ENCODE data around the gene PKD1L1.
"Not testable (repeated sequence)": the region's sequence is repeated elsewhere in the genome, so short reads cannot be mapped to it uniquely, and the experiment has no call there.

The PKD1L1 gene

DNA sequence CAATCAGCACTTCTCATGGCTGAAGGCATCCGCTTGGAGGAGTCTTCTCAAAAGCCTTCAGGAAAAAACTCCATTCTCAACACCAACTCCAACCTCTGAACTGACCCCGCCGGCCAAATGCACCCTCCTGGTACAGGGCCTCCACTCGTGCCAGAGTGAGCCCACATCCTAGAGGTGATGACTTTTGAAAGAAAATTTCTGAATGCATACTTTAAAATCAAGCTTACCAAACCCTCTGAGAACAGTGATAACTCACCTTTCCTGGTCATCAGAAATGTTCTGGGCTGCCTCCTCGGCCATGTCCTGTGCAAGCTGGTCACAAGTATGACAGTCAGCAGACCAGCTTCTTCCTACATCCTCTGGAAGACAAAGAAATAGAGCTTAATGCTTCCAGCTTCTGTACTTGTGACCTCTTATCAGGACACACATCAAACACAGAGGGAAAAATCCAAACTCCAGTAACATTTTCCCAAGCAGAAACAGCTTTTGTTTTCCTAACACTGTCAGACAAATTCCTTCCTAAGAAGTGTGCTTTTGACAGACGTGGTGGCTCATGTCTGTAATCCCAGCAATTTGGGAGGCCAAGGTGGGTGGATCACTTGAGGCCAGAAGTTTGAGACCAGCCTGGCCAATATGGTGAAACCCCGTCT, at the start of gene PKD1L1:
TSS of gene PKD1L1 (minus strand) at position 326 of the 650 bp plus-strand sequence. CDS start at position 300, 26 bp downstream.
- H3K27ac ChIP-seq: no peak within 1 kb of the TSS
- DNase-seq (ENCODE audit: low read depth, low spot score): no peak

DNA sequence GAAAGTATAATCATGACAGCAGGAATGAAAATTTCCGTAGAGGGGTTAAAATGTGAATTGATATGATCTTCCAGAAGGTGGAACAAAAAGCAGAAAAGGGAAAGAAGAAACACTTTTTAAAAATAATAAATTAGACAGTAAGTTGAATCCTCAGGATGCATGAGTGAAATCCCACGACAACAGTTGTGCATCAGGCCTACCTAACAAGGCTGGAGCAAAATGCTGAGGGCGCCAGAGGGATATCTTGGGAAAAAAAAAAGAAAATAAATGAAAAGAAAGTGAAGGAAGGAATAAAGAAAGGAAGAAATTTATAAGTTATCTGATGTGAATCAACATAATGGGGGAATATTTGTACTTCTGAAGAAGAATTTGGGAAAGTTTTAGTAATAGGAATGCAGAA, 44.2 kb upstream of the PKD1L1 start:
- H3K27ac ChIP-seq: peak overlapping the region; percentile 63
- DNase-seq (ENCODE audit: low read depth, low spot score): no peak

- peak overlapping the region; percentile 63 for H3K27ac ChIP-seq
- no peak for DNase-seq (ENCODE audit: low read depth, low spot score)
Observed at GRCh38 chr7:47991741-47992311, 43.6 kb upstream of the PKD1L1 start.

- peak overlapping the region; percentile 63 for H3K27ac ChIP-seq
- no peak for DNase-seq (ENCODE audit: low read depth, low spot score)
Observed at GRCh38 chr7:47991270-47991669, 43.0 kb upstream of the PKD1L1 start.

DNA sequence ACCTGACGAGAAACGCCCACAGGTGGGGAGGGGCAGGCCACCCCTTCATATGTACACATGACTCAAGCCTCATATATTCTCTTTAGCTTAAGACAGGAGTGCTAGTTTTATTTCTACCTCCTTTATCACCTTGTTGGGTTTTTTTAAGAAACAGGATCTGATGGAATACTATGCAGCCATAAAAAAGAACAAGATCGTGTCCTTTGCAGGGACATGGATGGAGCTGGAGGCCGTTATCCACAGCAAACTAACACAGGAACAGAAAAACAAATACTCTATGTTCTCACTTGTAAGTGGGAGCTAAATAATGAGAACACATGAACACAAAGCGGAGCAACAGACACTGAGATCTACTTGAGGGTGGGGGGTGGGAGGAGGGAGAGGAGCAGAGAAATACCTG, 42.3 kb upstream of the PKD1L1 start:
- peak overlapping the region; percentile 60 for H3K27ac ChIP-seq
- no peak for DNase-seq (ENCODE audit: low read depth, low spot score)

DNA sequence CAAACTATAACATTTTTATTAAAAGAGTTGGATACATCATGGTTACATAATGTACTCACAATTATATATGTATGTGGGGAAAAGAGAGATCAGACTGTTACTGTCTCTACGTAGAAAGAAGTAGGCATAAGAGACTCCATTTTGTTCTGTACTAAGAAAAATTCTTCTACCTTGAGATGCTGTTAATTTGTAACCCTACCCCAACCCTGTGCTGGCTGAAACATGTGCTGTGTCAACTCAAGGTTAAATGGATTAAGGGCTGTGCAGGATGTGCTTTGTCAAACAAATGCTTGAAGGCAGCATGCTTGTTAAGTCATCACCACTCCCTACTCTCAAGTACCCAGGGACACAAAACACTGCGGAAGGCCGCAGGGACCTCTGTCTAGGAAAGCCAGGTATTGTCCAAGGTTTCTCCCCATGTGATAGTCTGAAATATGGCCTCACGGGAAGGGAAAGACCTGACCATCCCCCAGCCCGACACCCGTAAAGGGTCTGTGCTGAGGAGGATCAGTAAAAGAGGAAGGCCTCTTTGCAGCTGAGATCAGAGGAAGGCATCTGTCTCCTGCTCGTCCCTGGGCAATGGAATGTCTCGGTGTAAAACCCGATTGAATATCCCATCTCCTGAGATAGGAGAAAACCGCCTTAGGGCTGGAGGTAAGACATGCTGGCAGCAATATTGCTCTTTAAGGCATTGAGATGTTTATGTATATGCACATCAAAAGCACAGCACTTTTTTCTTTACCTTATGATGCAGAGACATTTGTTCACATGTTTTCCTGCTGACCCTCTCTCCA, 41.5 kb upstream of the PKD1L1 start:
- H3K27ac ChIP-seq: peak overlapping the region; percentile 60
- DNase-seq (ENCODE audit: low read depth, low spot score): not testable (repeated sequence)

- DNase-seq (ENCODE audit: low read depth, low spot score): no peak
- peak overlapping the region; percentile 60 for H3K27ac ChIP-seq
Observed at GRCh38 chr7:47988496-47989386, 40.5 kb upstream of the PKD1L1 start.

DNA sequence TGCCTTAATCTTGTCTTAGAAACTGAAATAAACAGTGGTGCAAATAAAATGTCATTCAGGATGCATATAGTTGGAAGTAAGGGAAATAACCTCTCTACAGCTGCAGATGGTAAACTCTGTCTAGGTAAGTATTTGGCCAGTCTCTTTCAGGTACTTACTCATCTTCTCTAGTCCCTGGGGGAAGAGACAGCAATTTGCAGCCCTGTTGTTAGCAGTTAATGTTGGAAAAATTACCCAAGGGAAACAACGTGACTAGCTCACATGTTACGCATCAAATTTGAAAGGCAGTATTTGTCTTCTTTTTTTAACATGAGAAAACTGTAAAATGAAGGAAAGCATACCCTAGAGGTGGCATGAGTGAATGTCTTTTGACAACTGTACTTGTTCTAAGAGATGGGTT, 34.3 kb upstream of the PKD1L1 start:
- DNase-seq (ENCODE audit: low read depth, low spot score): no peak
- H3K27ac ChIP-seq: peak overlapping the region; percentile 9

DNA sequence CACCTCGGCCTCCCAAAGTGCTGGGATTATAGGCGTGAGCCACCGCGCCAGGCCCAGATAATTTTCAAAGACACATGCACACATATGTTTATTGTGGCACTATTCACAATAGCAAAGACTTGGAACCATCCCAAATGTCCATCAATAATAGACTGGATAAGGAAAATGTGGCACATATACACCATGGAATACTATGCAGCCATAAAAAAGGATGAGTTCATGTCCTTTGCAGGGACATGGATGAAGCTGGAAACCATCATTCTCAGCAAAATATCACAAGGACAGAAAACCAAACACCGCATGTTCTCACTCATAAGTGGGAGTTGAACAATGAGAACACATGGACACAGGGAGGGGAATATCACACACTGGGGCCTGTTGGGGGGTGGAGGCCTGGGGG, 32.4 kb upstream of the PKD1L1 start:
- not testable (repeated sequence) for H3K27ac ChIP-seq; DNase-seq (ENCODE audit: low read depth, low spot score)

DNA sequence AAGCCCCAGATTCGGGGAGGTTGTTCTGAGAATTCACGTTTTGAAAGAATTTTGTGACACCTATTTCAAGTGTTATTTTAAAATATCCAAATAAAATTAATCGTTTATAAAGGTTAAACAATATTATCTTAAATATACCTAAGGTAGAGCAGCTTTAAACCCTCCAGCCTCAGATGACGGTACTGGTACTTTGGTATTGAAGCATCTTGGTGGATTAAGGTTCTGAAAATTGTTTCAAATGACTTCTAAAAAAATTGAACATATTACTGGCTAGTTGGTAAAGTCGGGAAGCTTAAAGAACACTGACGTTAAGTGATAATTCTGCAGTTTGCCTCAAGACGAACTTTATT, 31.5 kb upstream of the PKD1L1 start:
- peak overlapping the region; percentile 79 for H3K27ac ChIP-seq

DNA sequence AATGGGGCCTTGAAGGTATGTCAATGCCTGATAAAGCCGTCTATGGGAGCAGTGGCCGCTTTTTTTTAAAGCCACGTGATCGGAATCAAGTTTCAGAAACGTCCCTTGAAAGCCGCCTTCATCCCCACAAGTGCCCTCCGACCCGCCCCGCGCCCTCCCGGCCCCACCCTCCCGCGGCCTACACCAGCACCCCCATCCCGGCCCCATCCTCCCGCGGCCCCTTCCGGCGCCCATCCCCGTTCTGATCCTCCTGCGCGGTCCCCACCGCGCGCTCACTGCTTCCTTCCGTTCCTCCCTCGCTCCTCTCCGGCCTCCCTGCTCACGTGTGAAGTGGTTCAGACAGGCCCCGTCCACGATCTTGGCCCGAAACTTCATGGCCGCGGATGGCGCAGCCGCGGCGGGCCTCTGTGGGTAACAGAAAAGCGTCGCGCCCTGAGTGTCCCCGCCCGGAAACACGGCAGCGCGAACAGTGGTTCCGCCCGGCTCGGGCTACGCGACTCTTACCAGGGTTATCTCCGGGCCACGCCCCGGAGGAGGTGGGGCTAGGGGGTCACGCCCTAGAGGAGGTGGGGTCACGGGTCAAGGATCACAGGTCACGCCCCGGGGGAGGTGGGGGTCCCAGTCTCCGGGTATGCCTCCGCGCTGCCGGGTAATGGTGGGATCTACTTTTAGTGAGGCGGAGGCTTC, 31.0 kb upstream of the PKD1L1 start, which contains the start of gene HUS1:
TSS of gene HUS1 (minus strand) at position 471 of the 687 bp plus-strand sequence. CDS start at position 375, 96 bp downstream.
- DNase-seq (ENCODE audit: low read depth, low spot score): peak; percentile 12

More for the DNA sequence above, 31.5 kb upstream of the PKD1L1 start:
- no peak for DNase-seq (ENCODE audit: low read depth, low spot score)

GRCh38 chr7:47978790-47979144, 30.5 kb upstream of the PKD1L1 start:
- H3K27ac ChIP-seq: peak overlapping the region; percentile 79
- DNase-seq (ENCODE audit: low read depth, low spot score): no peak

More for the DNA sequence above, 31.0 kb upstream of the PKD1L1 start, which contains the start of gene HUS1:
- H3K27ac ChIP-seq: peak within 1 kb of the TSS; percentile 79

- no peak for DNase-seq (ENCODE audit: low read depth, low spot score)
- no peak overlapping the region for H3K27ac ChIP-seq
Observed at GRCh38 chr7:47973739-47974138, 25.5 kb upstream of the PKD1L1 start.

DNA sequence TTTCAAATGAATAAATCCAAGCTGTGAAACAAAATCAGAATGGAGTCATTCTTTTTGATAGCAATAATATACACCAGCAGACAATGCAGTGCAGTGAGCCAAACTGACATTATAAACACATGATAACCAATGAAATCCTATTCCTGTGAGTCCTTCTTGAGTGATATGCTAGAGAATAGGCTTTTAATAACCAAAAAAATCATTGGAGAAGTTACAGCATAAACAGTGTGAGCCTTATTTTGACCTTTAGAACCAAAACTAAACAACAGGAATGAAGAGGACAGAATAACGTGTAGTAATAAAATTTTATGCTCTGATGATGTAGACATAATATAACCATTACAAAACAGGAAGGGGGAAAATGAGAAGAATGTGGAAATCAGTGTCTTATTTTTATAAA, 22.5 kb upstream of the PKD1L1 start:
- H3K27ac ChIP-seq: no peak overlapping the region
- DNase-seq (ENCODE audit: low read depth, low spot score): no peak

- H3K27ac ChIP-seq: no peak overlapping the region
- no peak for DNase-seq (ENCODE audit: low read depth, low spot score)
Observed at GRCh38 chr7:47968847-47969774, 20.8 kb upstream of the PKD1L1 start.

- no peak for DNase-seq (ENCODE audit: low read depth, low spot score)
- H3K27ac ChIP-seq: no peak overlapping the region
Observed at GRCh38 chr7:47967708-47968107, 19.4 kb upstream of the PKD1L1 start.

- no peak overlapping the region for H3K27ac ChIP-seq
- DNase-seq (ENCODE audit: low read depth, low spot score): no peak
Observed at GRCh38 chr7:47967123-47967522, 18.9 kb upstream of the PKD1L1 start.

DNA sequence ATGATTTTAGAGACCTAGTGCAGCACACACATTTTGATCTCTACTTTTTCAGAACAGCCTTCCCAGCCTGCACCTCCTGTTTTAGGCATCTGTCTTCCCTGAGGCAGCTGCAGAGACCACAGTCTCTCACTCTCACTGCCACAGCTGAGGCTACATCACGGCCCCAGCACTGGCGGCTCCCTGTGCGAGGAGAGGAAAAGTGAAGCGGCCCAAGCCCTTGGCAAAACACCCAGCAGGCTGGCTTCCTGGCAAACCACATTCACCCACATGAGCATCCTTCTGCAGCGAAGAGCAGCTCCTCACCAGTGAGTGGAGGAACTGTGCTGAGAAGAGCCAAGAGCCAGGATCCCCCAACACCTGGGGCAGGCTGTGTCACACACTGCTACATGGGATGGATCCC, 17.2 kb upstream of the PKD1L1 start:
- DNase-seq (ENCODE audit: low read depth, low spot score): no peak
- no peak overlapping the region for H3K27ac ChIP-seq

- DNase-seq (ENCODE audit: low read depth, low spot score): no peak
- no peak overlapping the region for H3K27ac ChIP-seq
Observed at GRCh38 chr7:47962262-47962661, 14.0 kb upstream of the PKD1L1 start.

Data from epithelial cell of prostate (primary cell).